ENCODE results near the gene ZNF513. TPM values are rescaled to one million over a fixed set of nuclear protein-coding genes. Genes with fewer than 3 reads are reported as not detected.
"Not testable (repeated sequence)": the region's sequence is repeated elsewhere in the genome, so short reads cannot be mapped to it uniquely, and the experiment has no call there.

ZNF513 gene
- total RNA-seq = 10 to 100 TPM in 2 of 4 donors, 1 to 10 TPM in 2; 6.6 to 16.3 (median 11.0) TPM

- 22 to 38% methylated on average over 16 to 22 of the region's 67 CpGs for WGBS, 2 donors (ENCODE audit: low coverage in 1 of 2)
- TF ChIP-seq CTCF (IDR thresholded peaks at IDR 0.05) = no peak
- peak; percentile 27 to 28 for TF ChIP-seq POLR2A (IDR thresholded peaks at IDR 0.05)
- TF ChIP-seq POLR2AphosphoS5 (IDR thresholded peaks at IDR 0.05) = peak; percentile 89
- no peak for TF ChIP-seq EP300 (IDR thresholded peaks at IDR 0.05)
- H3K27me3 ChIP-seq = no peaks in the 10 kb centered on the region
- peak within 1 kb of the TSS; percentile 66 to 95 (median 90) for H3K27ac ChIP-seq
- H3K36me3 ChIP-seq = peaks cover 0 to 71% of the 10 kb centered on the region in 2 donors
- H3K9me3 ChIP-seq = no peaks in the 10 kb centered on the region
- peak within 1 kb of the TSS; percentile 53 to 79 for H3K4me3 ChIP-seq
- peaks cover 0 to 34% (median 14%) of the 10 kb centered on the region in 3 donors for H3K4me1 ChIP-seq
- ATAC-seq = peak; percentile 98
Observed at GRCh38 chr2:27380626-27381545, at the start of gene ZNF513. Gene ZNF513, minus strand, starts transcription at chr2:27380734. Its CDS starts 208 bp downstream, at chr2:27380526.

GRCh38 chr2:27428978-27429541 lies 48.5 kb upstream of the ZNF513 start:
- H3K4me1 ChIP-seq = peaks cover 6 to 50% (median 19%) of the 10 kb centered on the region in 3 donors
- peak overlapping the region; percentile 91 to 100 for H3K4me3 ChIP-seq
- 0 to 3% methylated on average over 2 to 8 of the region's 51 CpGs for WGBS, 2 donors (ENCODE audit: low coverage in 1 of 2)
- ATAC-seq = peak; percentile 92
- H3K27ac ChIP-seq = peak overlapping the region; percentile 96 to 99 (median 98)
- H3K36me3 ChIP-seq = peaks cover 0 to 11% of the 10 kb centered on the region in 2 donors
- H3K9me3 ChIP-seq = no peaks in the 10 kb centered on the region
- TF ChIP-seq EP300 (IDR thresholded peaks at IDR 0.05) (no peak), POLR2AphosphoS5 (IDR thresholded peaks at IDR 0.05) (peak; percentile 24), CTCF (IDR thresholded peaks at IDR 0.05) (no peak)
- H3K27me3 ChIP-seq = no peaks in the 10 kb centered on the region

- peak within 1 kb of the TSS; percentile 96 to 99 (median 98) for H3K27ac ChIP-seq
- WGBS, 2 donors (ENCODE audit: low coverage in 1 of 2) = 0% methylated on average over 6 of the region's 75 CpGs
- no peaks in the 10 kb centered on the region for H3K9me3 ChIP-seq
- peaks cover 0 to 5% of the 10 kb centered on the region in 2 donors for H3K36me3 ChIP-seq
- H3K4me3 ChIP-seq = peak within 1 kb of the TSS; percentile 91 to 100
- H3K27me3 ChIP-seq = no peaks in the 10 kb centered on the region
- TF ChIP-seq POLR2A (IDR thresholded peaks at IDR 0.05) = peak; percentile 91 to 95
- TF ChIP-seq CTCF (IDR thresholded peaks at IDR 0.05) = peak in 1 of 4 experiments; percentile 4
- peak; percentile 94 for TF ChIP-seq POLR2AphosphoS5 (IDR thresholded peaks at IDR 0.05)
- TF ChIP-seq EP300 (IDR thresholded peaks at IDR 0.05) = no peak
- H3K4me1 ChIP-seq = peaks cover 6 to 49% (median 19%) of the 10 kb centered on the region in 3 donors
- ATAC-seq = peak; percentile 95
Observed at GRCh38 chr2:27428213-27428977, 47.9 kb upstream of the ZNF513 start, which contains the start of gene NRBP1. Gene NRBP1, plus strand, starts transcription at chr2:27428631. Its CDS starts 4,643 bp downstream, at chr2:27433274.

- WGBS, 2 donors (ENCODE audit: low coverage in 1 of 2) = 5 to 12% methylated on average over 7 of the region's 7 CpGs
- TF ChIP-seq POLR2A (IDR thresholded peaks at IDR 0.05) (no peak), POLR2AphosphoS5 (IDR thresholded peaks at IDR 0.05) (no peak), EP300 (IDR thresholded peaks at IDR 0.05) (no peak)
- Histone ChIP-seq H3K4me3 (peak overlapping the region; percentile 91 to 100), H3K27ac (peak overlapping the region; percentile 96 to 99 (median 98)), H3K27me3 (no peaks in the 10 kb centered on the region), H3K36me3 (no peaks in the 10 kb centered on the region), H3K9me3 (no peaks in the 10 kb centered on the region), H3K4me1 (peaks cover 6 to 43% (median 19%) of the 10 kb centered on the region in 3 donors)
- ATAC-seq = no peak
Observed at GRCh38 chr2:27427863-27428212, 47.3 kb upstream of the ZNF513 start.

GRCh38 chr2:27425039-27425438 lies 44.5 kb upstream of the ZNF513 start:
- H3K27ac ChIP-seq, H3K4me3 ChIP-seq, H3K9me3 ChIP-seq, H3K27me3 ChIP-seq, ATAC-seq, H3K36me3 ChIP-seq: not testable (repeated sequence)
- peaks cover 4 to 15% (median 5%) of the 10 kb centered on the region in 3 donors for H3K4me1 ChIP-seq
- WGBS, 2 donors (ENCODE audit: low coverage in 1 of 2) = 91 to 95% methylated on average over 6 to 7 of the region's 10 CpGs
